ENCODE data around the gene FAM110C.

FAM110C gene

GRCh38 chr2:46471-47345 is at the start of gene FAM110C (continued):
- peak; percentile 79 for TF ChIP-seq PATZ1 (tag by site-specific recombination; IDR thresholded peaks at IDR 0.05)
- TF ChIP-seq ZBTB17 (tag by site-specific recombination; IDR thresholded peaks at IDR 0.05), result peak; percentile 73
- TF ChIP-seq HOXC10 (CRISPR knock-in tag; IDR thresholded peaks at IDR 0.05), result peak; percentile 25; the same call in 1 of the 2 replicates
- 0 out of 2 replicates have a peak, but pooled peaks have one; percentile 8 for TF ChIP-seq ZIC2 (tag by site-specific recombination; IDR thresholded peaks at IDR 0.05)
- 0 out of 2 replicates have a peak, but pooled peaks have one; percentile 34 for TF ChIP-seq ZFHX2 (tag by site-specific recombination; conservative IDR thresholded peaks at IDR 0.05)

GRCh38 chr2:92326-92725 is 46.0 kb upstream of the FAM110C start:
- Histone ChIP-seq H3K4me1 (ENCODE audit: control insufficient read depth, insufficient read depth, low read length) (no peaks in the 10 kb centered on the region), H3K27ac (ENCODE audit: extremely low read depth, low read depth, low read length) (no peak overlapping the region), H3K36me3 (ENCODE audit: control insufficient read depth in 2 of 2, insufficient read depth in 1 of 2, low read length in 2 of 2) (no peaks in the 10 kb centered on the region), H3K9me3 (ENCODE audit: control insufficient read depth, insufficient read depth, low read depth, low read length) (no peaks in the 10 kb centered on the region), H3K4me3 (ENCODE audit: low read depth, low read length) (no peak overlapping the region)
- POLR2A ChIA-PET, result no interaction called here
- CTCF ChIA-PET, result interaction anchor here (0.6 kb wide), 1 partner anchor 22 kb away, joined by 3 read pairs; no protein-coding TSS in a partner anchor
- TF ChIP-seq ZNF138 (tag by site-specific recombination; IDR thresholded peaks at IDR 0.05; ENCODE audit: borderline replicate concordance) (no peak), ZSCAN16 (tag by site-specific recombination; IDR thresholded peaks at IDR 0.05) (no peak), KLF9 (tag by site-specific recombination; IDR thresholded peaks at IDR 0.05; ENCODE audit: low read depth) (no peak), ZFHX2 (tag by site-specific recombination; conservative IDR thresholded peaks at IDR 0.05) (no peak), ZNF621 (tag by site-specific recombination; IDR thresholded peaks at IDR 0.05) (no peak), ZNF18 (tag by site-specific recombination; IDR thresholded peaks at IDR 0.05) (no peak), ZNF513 (tag by site-specific recombination; IDR thresholded peaks at IDR 0.05) (no peak), ZNF639 (tag by site-specific recombination; IDR thresholded peaks at IDR 0.05) (no peak), ZNF280D (tag by site-specific recombination; IDR thresholded peaks at IDR 0.05) (no peak), ZNF404 (tag by site-specific recombination; IDR thresholded peaks at IDR 0.05) (no peak), ZNF658 (tag by site-specific recombination; IDR thresholded peaks at IDR 0.05) (no peak), ZNF26 (tag by site-specific recombination; IDR thresholded peaks at IDR 0.05) (no peak), SCRT1 (tag by site-specific recombination; IDR thresholded peaks at IDR 0.05; ENCODE audit: borderline replicate concordance) (no peak), TCF7L2 (IDR thresholded peaks at IDR 0.05; ENCODE audit: borderline replicate concordance, low read depth, low read length) (no peak), HOXA7 (CRISPR knock-in tag; IDR thresholded peaks at IDR 0.05; ENCODE audit: borderline replicate concordance) (no peak), ZBTB26 (tag by site-specific recombination; optimal IDR thresholded peaks at IDR 0.05) (no peak)
